ENCODE measurements around the gene TMEM237.

Gene TMEM237

GRCh38 chr2:201607568-201607967 lies 35.7 kb downstream of the TMEM237 start:
- Histone ChIP-seq H3K27me3 (ENCODE audit: low read depth, low read length) (peaks cover 7% of the 10 kb centered on the region; the same call in 1 of the 2 replicates), H3K9ac (ENCODE audit: low read length) (no peak overlapping the region), H3K4me2 (ENCODE audit: low read length) (no peak overlapping the region), H3K4me3 (ENCODE audit: low read length) (no peak overlapping the region), H3K79me2 (ENCODE audit: low read length) (no peaks in the 10 kb centered on the region), H2AFZ (ENCODE audit: low read depth, low read length) (no peak overlapping the region), H3K4me1 (ENCODE audit: low read length) (no peaks in the 10 kb centered on the region), H3K36me3 (replicated peaks; ENCODE audit: low read depth, low read length) (no peaks in the 10 kb centered on the region), H3K9me3 (ENCODE audit: insufficient read depth, low read length) (no peaks in the 10 kb centered on the region), H4K20me1 (ENCODE audit: insufficient read depth, low read length) (no peaks in the 10 kb centered on the region), H3K27ac (ENCODE audit: low read length) (no peak overlapping the region)
- no peak for TF ChIP-seq EZH2phosphoT487 (IDR thresholded peaks at IDR 0.05; ENCODE audit: low read depth)
- no peak for TF ChIP-seq CTCF (IDR thresholded peaks at IDR 0.05; ENCODE audit: low read depth, low read length)

- H3K9ac ChIP-seq (ENCODE audit: low read length) = no peak overlapping the region
- H3K4me3 ChIP-seq (ENCODE audit: low read length) = no peak overlapping the region
- H3K27ac ChIP-seq (ENCODE audit: low read length) = no peak overlapping the region
- no peaks in the 10 kb centered on the region for H4K20me1 ChIP-seq (ENCODE audit: insufficient read depth, low read length)
- H3K36me3 ChIP-seq (replicated peaks; ENCODE audit: low read depth, low read length) = no peaks in the 10 kb centered on the region
- H2AFZ ChIP-seq (ENCODE audit: low read depth, low read length) = no peak overlapping the region
- no peaks in the 10 kb centered on the region for H3K79me2 ChIP-seq (ENCODE audit: low read length)
- no peak overlapping the region for H3K4me2 ChIP-seq (ENCODE audit: low read length)
- TF ChIP-seq EZH2phosphoT487 (IDR thresholded peaks at IDR 0.05; ENCODE audit: low read depth) (no peak), CTCF (IDR thresholded peaks at IDR 0.05; ENCODE audit: low read depth, low read length) (no peak)
- no peaks in the 10 kb centered on the region for H3K4me1 ChIP-seq (ENCODE audit: low read length)
- H3K27me3 ChIP-seq (ENCODE audit: low read depth, low read length) = peaks cover 7% of the 10 kb centered on the region; the same call in 1 of the 2 replicates
- H3K9me3 ChIP-seq (ENCODE audit: insufficient read depth, low read length) = no peaks in the 10 kb centered on the region
These were observed 42.4 kb downstream of the TMEM237 start for GRCh38 chr2:201600906-201601305.

GRCh38 chr2:201597397-201597796 lies 45.9 kb downstream of the TMEM237 start:
- Histone ChIP-seq H3K4me2 (ENCODE audit: low read length) (no peak overlapping the region), H3K4me1 (ENCODE audit: low read length) (no peaks in the 10 kb centered on the region), H3K36me3 (replicated peaks; ENCODE audit: low read depth, low read length) (no peaks in the 10 kb centered on the region), H2AFZ (ENCODE audit: low read depth, low read length) (no peak overlapping the region), H3K79me2 (ENCODE audit: low read length) (no peaks in the 10 kb centered on the region), H3K27ac (ENCODE audit: low read length) (no peak overlapping the region), H3K9me3 (ENCODE audit: insufficient read depth, low read length) (no peaks in the 10 kb centered on the region), H4K20me1 (ENCODE audit: insufficient read depth, low read length) (no peaks in the 10 kb centered on the region), H3K27me3 (ENCODE audit: low read depth, low read length) (no peaks in the 10 kb centered on the region), H3K9ac (ENCODE audit: low read length) (no peak overlapping the region), H3K4me3 (ENCODE audit: low read length) (no peak overlapping the region)
- TF ChIP-seq EZH2phosphoT487 (IDR thresholded peaks at IDR 0.05; ENCODE audit: low read depth) (no peak), CTCF (IDR thresholded peaks at IDR 0.05; ENCODE audit: low read depth, low read length) (no peak)

DNA sequence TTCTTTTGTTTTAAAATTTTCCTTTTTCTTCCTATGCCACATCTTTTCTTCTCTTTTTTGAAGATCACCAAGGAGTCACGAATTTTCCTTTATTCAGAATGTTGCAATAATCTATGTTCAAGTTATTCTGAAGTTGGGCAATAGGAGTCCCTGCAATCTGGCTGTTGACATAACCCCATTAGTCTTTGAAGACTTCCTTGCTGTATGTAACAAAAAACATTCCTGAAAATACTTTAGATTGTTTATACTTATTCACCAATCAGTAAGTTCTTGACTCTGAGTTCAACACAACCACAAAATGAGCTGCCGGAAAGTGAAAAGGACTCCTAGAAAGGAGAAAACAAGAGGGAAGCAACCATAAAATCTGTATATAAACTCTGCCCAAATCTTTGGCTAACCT lies 62.8 kb downstream of the TMEM237 start:
- Histone ChIP-seq H3K27me3 (ENCODE audit: low read depth, low read length) (no peaks in the 10 kb centered on the region), H2AFZ (ENCODE audit: low read depth, low read length) (no peak overlapping the region), H4K20me1 (ENCODE audit: insufficient read depth, low read length) (no peaks in the 10 kb centered on the region), H3K4me3 (ENCODE audit: low read length) (no peak overlapping the region), H3K27ac (ENCODE audit: low read length) (no peak overlapping the region), H3K79me2 (ENCODE audit: low read length) (no peaks in the 10 kb centered on the region), H3K4me2 (ENCODE audit: low read length) (no peak overlapping the region), H3K4me1 (ENCODE audit: low read length) (peaks cover 4% of the 10 kb centered on the region; the same call in 1 of the 2 replicates), H3K9me3 (ENCODE audit: insufficient read depth, low read length) (no peaks in the 10 kb centered on the region), H3K9ac (ENCODE audit: low read length) (no peak overlapping the region), H3K36me3 (replicated peaks; ENCODE audit: low read depth, low read length) (no peaks in the 10 kb centered on the region)
- TF ChIP-seq CTCF (IDR thresholded peaks at IDR 0.05; ENCODE audit: low read depth, low read length) = no peak
- no peak for TF ChIP-seq EZH2phosphoT487 (IDR thresholded peaks at IDR 0.05; ENCODE audit: low read depth)

All from OCI-LY3 (cell line).